Measurements from ENCODE around the gene THRAP3. TPM values are rescaled to one million over a fixed set of nuclear protein-coding genes. Genes with fewer than 3 reads are reported as not detected.

Gene THRAP3
- total and polyA plus RNA-seq, 9 of the 15 experiments (the other 6 are each of a cell fraction or from before 2014, with no cell fraction given): 66.2 to 135 (median 113) TPM

DNA sequence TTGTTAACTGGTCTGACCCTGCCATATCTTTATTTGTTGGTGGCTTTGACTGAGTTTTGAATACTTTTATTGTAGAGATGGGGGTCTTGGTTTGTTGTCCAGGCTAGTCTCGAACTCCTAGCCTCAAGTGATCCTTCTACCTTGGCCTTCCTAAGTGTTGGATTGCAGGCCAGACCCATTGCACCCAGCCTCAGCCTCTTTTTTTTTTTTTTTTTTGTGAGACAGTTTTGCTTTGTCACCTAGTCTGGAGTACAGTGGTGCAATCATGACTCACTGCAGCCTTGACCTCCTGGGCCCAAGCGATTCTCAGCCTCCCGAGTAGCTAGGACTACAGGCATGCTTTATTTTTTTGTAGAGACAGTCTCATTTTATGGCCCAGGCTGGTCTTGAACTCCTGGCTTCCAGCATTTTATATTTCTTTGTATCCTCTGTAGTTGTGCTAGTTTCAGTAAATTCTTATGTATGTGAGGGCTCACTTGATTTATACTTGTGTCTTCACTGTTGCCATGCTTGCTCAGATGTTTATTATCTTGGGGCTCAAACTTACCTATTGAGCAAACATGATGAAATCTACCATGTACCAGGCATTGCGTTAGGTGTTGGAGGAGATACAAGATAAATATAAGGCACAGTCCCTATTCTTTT, 24.1 kb downstream of the THRAP3 start (continued):
- TF ChIP-seq CREBBP (IDR thresholded peaks at IDR 0.05; ENCODE audit: low read depth, low read length): no peak
- peak; percentile 34; the same call in 1 of the 2 replicates for TF ChIP-seq CREB1 (IDR thresholded peaks at IDR 0.05)
- TF ChIP-seq CREB1 (CRISPR knock-in tag; IDR thresholded peaks at IDR 0.05): no peak
- TF ChIP-seq TAL1 (IDR thresholded peaks at IDR 0.05): peak; percentile 46
- no peak for TF ChIP-seq ATF1 (CRISPR knock-in tag; IDR thresholded peaks at IDR 0.05)
- peak; percentile 47 for TF ChIP-seq ATF1 (tag; IDR thresholded peaks at IDR 0.05)
- TF ChIP-seq DNMT1 (IDR thresholded peaks at IDR 0.05): no peak
- no peak for TF ChIP-seq HSF4 (CRISPR knock-in tag; IDR thresholded peaks at IDR 0.05; ENCODE audit: borderline replicate concordance)
- TF ChIP-seq ZNF41 (CRISPR knock-in tag; conservative IDR thresholded peaks at IDR 0.05): no peak
- no peak for TF ChIP-seq ZKSCAN8 (CRISPR knock-in tag; IDR thresholded peaks at IDR 0.05)
- TF ChIP-seq SREBF2 (CRISPR knock-in tag; IDR thresholded peaks at IDR 0.05): no peak
- TF ChIP-seq ZBTB1 (CRISPR knock-in tag; IDR thresholded peaks at IDR 0.05; ENCODE audit: borderline replicate concordance, low read depth): no peak
- TF ChIP-seq, protein P1, sequence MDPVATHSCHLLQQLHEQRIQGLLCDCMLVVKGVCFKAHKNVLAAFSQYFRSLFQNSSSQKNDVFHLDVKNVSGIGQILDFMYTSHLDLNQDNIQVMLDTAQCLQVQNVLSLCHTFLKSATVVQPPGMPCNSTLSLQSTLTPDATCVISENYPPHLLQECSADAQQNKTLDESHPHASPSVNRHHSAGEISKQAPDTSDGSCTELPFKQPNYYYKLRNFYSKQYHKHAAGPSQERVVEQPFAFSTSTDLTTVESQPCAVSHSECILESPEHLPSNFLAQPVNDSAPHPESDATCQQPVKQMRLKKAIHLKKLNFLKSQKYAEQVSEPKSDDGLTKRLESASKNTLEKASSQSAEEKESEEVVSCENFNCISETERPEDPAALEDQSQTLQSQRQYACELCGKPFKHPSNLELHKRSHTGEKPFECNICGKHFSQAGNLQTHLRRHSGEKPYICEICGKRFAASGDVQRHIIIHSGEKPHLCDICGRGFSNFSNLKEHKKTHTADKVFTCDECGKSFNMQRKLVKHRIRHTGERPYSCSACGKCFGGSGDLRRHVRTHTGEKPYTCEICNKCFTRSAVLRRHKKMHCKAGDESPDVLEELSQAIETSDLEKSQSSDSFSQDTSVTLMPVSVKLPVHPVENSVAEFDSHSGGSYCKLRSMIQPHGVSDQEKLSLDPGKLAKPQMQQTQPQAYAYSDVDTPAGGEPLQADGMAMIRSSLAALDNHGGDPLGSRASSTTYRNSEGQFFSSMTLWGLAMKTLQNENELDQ (CRISPR knock-in tag; IDR thresholded peaks at IDR 0.05; ENCODE audit: borderline replicate concordance): no peak
- no peak for TF ChIP-seq IFI16 (CRISPR knock-in tag; IDR thresholded peaks at IDR 0.05)
- TF ChIP-seq PML (IDR thresholded peaks at IDR 0.05; ENCODE audit: low read length): no peak; the same call in 1 of the 2 replicates
- peak; percentile 81; the same call in 1 of the 2 replicates for TF ChIP-seq CBX1 (IDR thresholded peaks at IDR 0.05; ENCODE audit: low read depth)
- no peak; a peak in 1 of 4 replicates for TF ChIP-seq CSDE1 (IDR thresholded peaks at IDR 0.05)
- peak; percentile 68 for TF ChIP-seq ZFX (CRISPR knock-in tag; IDR thresholded peaks at IDR 0.05)
- TF ChIP-seq SMARCC2 (IDR thresholded peaks at IDR 0.05; ENCODE audit: low read depth): peak; percentile 96
- TF ChIP-seq IRF2 (CRISPR knock-in tag; IDR thresholded peaks at IDR 0.05): no peak
- no peak for TF ChIP-seq ZFP30 (CRISPR knock-in tag; IDR thresholded peaks at IDR 0.05; ENCODE audit: borderline replicate concordance)
- no peak for TF ChIP-seq POLR2A (conservative IDR thresholded peaks at IDR 0.05)
- no peak for TF ChIP-seq KAT7 (CRISPR knock-in tag; IDR thresholded peaks at IDR 0.05; ENCODE audit: borderline replicate concordance)
- TF ChIP-seq KLF10 (CRISPR knock-in tag; IDR thresholded peaks at IDR 0.05): no peak
- TF ChIP-seq ZNF561 (CRISPR knock-in tag; conservative IDR thresholded peaks at IDR 0.05): no peak
- no peak for TF ChIP-seq ZNF143 (CRISPR knock-in tag; IDR thresholded peaks at IDR 0.05)
- TF ChIP-seq MXI1 (IDR thresholded peaks at IDR 0.05; ENCODE audit: low read depth, low read length): no peak
- no peak for TF ChIP-seq ZNF696 (CRISPR knock-in tag; conservative IDR thresholded peaks at IDR 0.05)
- TF ChIP-seq RBM25 (IDR thresholded peaks at IDR 0.05; ENCODE audit: low read depth, low read length, severe bottlenecking): peak; percentile 18
- no peak for TF ChIP-seq ZNF224 (CRISPR knock-in tag; IDR thresholded peaks at IDR 0.05)

Measured in K562 (cell line).